B cell (primary cell): ENCODE measurements around the gene LSP1. TPM values are rescaled to one million over a fixed set of nuclear protein-coding genes. Genes with fewer than 3 reads are reported as not detected.

Source experiments
- ATAC-seq: fragments of 200-7000 bp; cut with Tn5 transposase; one replicate; pipeline ENCODE4 v1.10.0; 2021; ENCODE audit warnings: low read depth, mild to moderate bottlenecking, moderate number of reproducible peaks, moderate library complexity
- CTCF ChIA-PET: fragments of 350-600 bp; sonication (Branson Sonifier 250); formaldehyde crosslinking; loops from one replicate; lab custom pipeline; 2021; ENCODE audit warnings: antibody characterized with exemption, inconsistent platforms; lab: Charles Lee
- POLR2A ChIA-PET: fragments of 350-600 bp; sonication (Branson Sonifier 250); formaldehyde crosslinking; loops from one replicate; lab custom pipeline; 2021; ENCODE audit warnings: antibody characterized with exemption; lab: Charles Lee
- DNase-seq: peaks from one replicate; pipeline ENCODE4 v3.0.0; 2013
- H2AFZ ChIP-seq: 2 replicates; pipeline ENCODE4 v1.6.1; 2012; ENCODE audit warnings: mild to moderate bottlenecking, low read depth, low read length; ENCODE audit not compliant: insufficient read depth, poor library complexity, severe bottlenecking
- H3K27ac ChIP-seq, 2 donors: 1 replicate in 1 of 2; 2 replicates in 1 of 2; pipeline ENCODE4 v1.5.1; 2012 to 2013; ENCODE audit warnings: low read length in 2 of 2, mild to moderate bottlenecking in 2 of 2, moderate library complexity in 1 of 2
- H3K27me3 ChIP-seq, 4 experiments: fragments of 200-600 bp in 1 of 4; sonication (generic) in 1 of 4; replicated peaks in 1 of 4; 1 replicate in 2 of 4; 2 replicates in 2 of 4; pipeline versions ENCODE4 v1.6.1 to v1.7.0; 2013 to 2016; ENCODE audit warnings: low read length in 3 of 4, mild to moderate bottlenecking in 2 of 4, mixed read lengths in 1 of 4, moderate library complexity in 1 of 4; ENCODE audit not compliant: insufficient read depth in 4 of 4, control insufficient read depth in 3 of 4; ENCODE audit errors: control extremely low read depth in 1 of 4
- H3K36me3 ChIP-seq, 2 experiments: replicated peaks in 1 of 2; 1 replicate in 1 of 2; 2 replicates in 1 of 2; pipeline versions ENCODE4 v1.6.1 to v1.7.1; 2013; ENCODE audit warnings: low read length in 1 of 2; ENCODE audit not compliant: insufficient read depth in 2 of 2, control insufficient read depth in 1 of 2; ENCODE audit errors: control extremely low read depth in 1 of 2, extremely low read depth in 1 of 2
- H3K4me1 ChIP-seq, 2 donors: fragments of 200-600 bp in 1 of 2; sonication (generic) in 1 of 2; 1 replicate in 1 of 2; 2 replicates in 1 of 2; pipeline versions ENCODE4 v1.5.1 to v1.6.1; 2013 to 2017; ENCODE audit warnings: low read length in 2 of 2; ENCODE audit not compliant: control insufficient read depth in 2 of 2, insufficient read depth in 2 of 2
- H3K4me2 ChIP-seq: replicated peaks from 2 replicates; pipeline ENCODE3; 2012; ENCODE audit warnings: mild to moderate bottlenecking, low read depth, low read length; ENCODE audit not compliant: poor library complexity, severe bottlenecking
- H3K4me3 ChIP-seq, 5 experiments: fragments of 200-600 bp in 1 of 5; sonication (generic) in 1 of 5; 1 replicate in 3 of 5; 2 replicates in 2 of 5; pipeline versions ENCODE4 v1.5.1 to v1.7.0; 2011 to 2016; ENCODE audit warnings: low read length in 4 of 5, mild to moderate bottlenecking in 4 of 5, low read depth in 2 of 5, control low read depth in 1 of 5, moderate library complexity in 1 of 5; ENCODE audit not compliant: insufficient read depth in 1 of 5; ENCODE audit errors: control extremely low read depth in 1 of 5, extremely low read depth in 1 of 5
- H3K79me2 ChIP-seq: fragments of 200-600 bp; sonication (generic); one replicate; pipeline ENCODE4 v1.6.0; 2016; ENCODE audit warnings: low read length; ENCODE audit not compliant: control insufficient read depth, insufficient read depth
- H3K9ac ChIP-seq: fragments of 200-600 bp; sonication (generic); 2 replicates; pipeline ENCODE4 v1.6.1; 2017; ENCODE audit warnings: mild to moderate bottlenecking, low read length, moderate library complexity
- H3K9me3 ChIP-seq, 3 donors: one replicate each; pipeline versions ENCODE4 v1.6.1 to v1.7.1; 2013; ENCODE audit warnings: low read length in 2 of 3; ENCODE audit not compliant: control insufficient read depth in 2 of 3, insufficient read depth in 1 of 3; ENCODE audit errors: control extremely low read depth in 1 of 3
- H4K20me1 ChIP-seq: 2 replicates; pipeline ENCODE4 v1.6.0; 2012; ENCODE audit warnings: mild to moderate bottlenecking, low read length; ENCODE audit not compliant: insufficient read depth, control insufficient read depth, poor library complexity, severe bottlenecking
- H3K27ac Mint-ChIP-seq: one replicate; pipeline ENCODE4 v1.8.0; 2021; ENCODE audit warnings: mixed read lengths
- H3K27me3 Mint-ChIP-seq: one replicate; pipeline ENCODE4 v1.8.0; 2021; ENCODE audit warnings: mixed read lengths
- H3K4me1 Mint-ChIP-seq: one replicate; pipeline ENCODE4 v1.8.0; 2021; ENCODE audit warnings: mixed read lengths
- H3K4me3 Mint-ChIP-seq: one replicate; pipeline ENCODE4 v1.8.0; 2021; ENCODE audit warnings: mixed read lengths
- H3K9me3 Mint-ChIP-seq: one replicate; pipeline ENCODE4 v1.8.0; 2022; ENCODE audit warnings: mixed read lengths; ENCODE audit not compliant: insufficient read depth
- CTCF ChIP-seq: fragments of 200-600 bp; IDR thresholded peaks from one replicate; pipeline ENCODE4 v1.8.0; 2022; ENCODE audit warnings: antibody characterized with exemption, mild to moderate bottlenecking
- EZH2 ChIP-seq: IDR thresholded peaks from 2 replicates; pipeline ENCODE4 v1.6.1; 2012; ENCODE audit warnings: borderline replicate concordance, low read depth, mild to moderate bottlenecking, moderate library complexity, low read length; ENCODE audit not compliant: insufficient read depth, poor library complexity, severe bottlenecking
- WGBS: methylation state at CpG from one replicate; pipeline ENCODE4 v1.1.5; 2013; ENCODE audit warnings: missing lambda C conversion rate; ENCODE audit not compliant: insufficient coverage; 5-methylcytosine and 5-hydroxymethylcytosine counted together
- intact Hi-C: fragments of 100-400 bp; cut with micrococcal nuclease; formaldehyde crosslinking; loops from one replicate; pipeline ENCODE4 v1.10.0; 2022
- polyA plus RNA-seq: library from polyadenylated mRNA; depleted of rRNA; stranded (reverse); fragments of >200 nt; gene quantifications from 2 replicates; pipeline ENCODE4 v1.2.3, GENCODE V29; 2012
- total RNA-seq, 2 donors: library from RNA; stranded (reverse); fragments of 120-200 nt in 1 of 2; gene quantifications; 1 replicate in 1 of 2; 2 replicates in 1 of 2; pipeline versions ENCODE4 v1.2.3 to v1.2.4, GENCODE V29; 2013 to 2022

The LSP1 gene
- total and polyA plus RNA-seq, 2 donors (not counting 1 experiment from before 2014, with no cell fraction given) = 249 to 446 TPM

GRCh38 chr11:1852271-1852876, 510 bp upstream of the LSP1 start:
- Histone ChIP-seq H3K9ac (peak overlapping the region; percentile 91), H3K9me3 (no peaks in the 10 kb centered on the region), H3K4me1 (peaks cover 73 to 90% of the 10 kb centered on the region in 2 donors), H3K27ac (peak overlapping the region; percentile 94 to 99), H3K4me3 (peak overlapping the region in 4 of 5 experiments; percentile 73 to 97 (median 96)), H4K20me1 (peaks cover 45% of the 10 kb centered on the region), H3K4me2 (peak overlapping the region; percentile 94), H3K27me3 (no peaks in the 10 kb centered on the region), H3K36me3 (peaks cover 0 to 25% of the 10 kb centered on the region in 2 experiments), H2AFZ (peak overlapping the region; percentile 52), H3K79me2 (peaks cover 62% of the 10 kb centered on the region)
- H3K9me3 Mint-ChIP-seq = no peaks in the 10 kb centered on the region
- intact Hi-C loops = loop anchor here (1.0 to 5.0 kb wide), 6 partner anchors 12 to 1010 kb away; partner anchors contain the start of genes POLR2L, TNNT3, TSPAN4 and TSSC4
- CTCF ChIA-PET = interaction anchor here (0.8 to 10.2 kb wide), 9 partner anchors 13 to 299 kb away, joined by 3 to 104 read pairs (median 4); partner anchors contain the start of gene TNNI2
- no peaks in the 10 kb centered on the region for H3K27me3 Mint-ChIP-seq
- peak overlapping the region; percentile 91 for H3K27ac Mint-ChIP-seq
- DNase-seq = no peak
- no peak for ATAC-seq
- 49% methylated on average over 21 of the region's 25 CpGs for WGBS
- TF ChIP-seq CTCF (no peak), EZH2 (no peak)
- peaks cover 75% of the 10 kb centered on the region for H3K4me1 Mint-ChIP-seq
- peak overlapping the region; percentile 100 for H3K4me3 Mint-ChIP-seq
- POLR2A ChIA-PET = interaction anchor here (0.5 to 4.3 kb wide), 6 partner anchors 11 to 1049 kb away, joined by 3 to 18 read pairs (median 6); partner anchors contain the start of gene TNNI2
